ENCODE data around the gene CKM.

GRCh38 chr19:45275370-45275971, 47.2 kb downstream of the CKM start:
- TF ChIP-seq CTCF (IDR thresholded peaks at IDR 0.05): no peak
- TF ChIP-seq POLR2A (IDR thresholded peaks at IDR 0.05): no peak

Measured in thyroid gland (tissue), 4 donors.